AG09309 (cell line): ENCODE data around the gene ELF4.

ENCODE experiments used
- DNase-seq: peaks from one replicate; pipeline ENCODE4 v3.0.0-alpha.2; 2010; ENCODE audit warnings: low read depth
- H3K4me3 ChIP-seq: 2 replicates; pipeline ENCODE4 v1.5.1; 2011; ENCODE audit warnings: mild to moderate bottlenecking, low read depth, low read length, moderate library complexity; ENCODE audit not compliant: control insufficient read depth
- CTCF ChIP-seq: IDR thresholded peaks from 2 replicates; pipeline ENCODE4 v1.5.1; 2011; ENCODE audit warnings: mild to moderate bottlenecking, low read depth, low read length, inconsistent platforms; ENCODE audit not compliant: insufficient read depth, control insufficient read depth; ENCODE audit errors: missing control alignments

Gene ELF4

GRCh38 chrX:130110379-130111219 lies at the start of gene ELF4:
Gene ELF4, minus strand, starts transcription at chrX:130110497. Its CDS starts 29,167 bp downstream, at chrX:130081330.
- peak within 1 kb of the TSS; percentile 53 for H3K4me3 ChIP-seq
- DNase-seq = no peak
- TF ChIP-seq CTCF = no peak

GRCh38 chrX:130159776-130160175 lies 49.5 kb upstream of the ELF4 start:
- TF ChIP-seq CTCF = no peak
- no peak for DNase-seq
- H3K4me3 ChIP-seq = no peak overlapping the region

- no peak for TF ChIP-seq CTCF
- DNase-seq = no peak
- no peak overlapping the region for H3K4me3 ChIP-seq
Measured at GRCh38 chrX:130158311-130158710, 48.0 kb upstream of the ELF4 start.

GRCh38 chrX:130155564-130155963 lies 45.3 kb upstream of the ELF4 start:
- no peak for TF ChIP-seq CTCF
- no peak overlapping the region for H3K4me3 ChIP-seq
- no peak for DNase-seq

GRCh38 chrX:130147631-130148030 lies 37.3 kb upstream of the ELF4 start:
- no peak overlapping the region for H3K4me3 ChIP-seq
- no peak for TF ChIP-seq CTCF
- DNase-seq = no peak

GRCh38 chrX:130145123-130145522 lies 34.8 kb upstream of the ELF4 start:
- TF ChIP-seq CTCF = no peak
- no peak for DNase-seq
- no peak overlapping the region for H3K4me3 ChIP-seq
